ENCODE measurements around the gene GSTM2. TPM values are rescaled to one million over a fixed set of nuclear protein-coding genes. Genes with fewer than 3 reads are reported as not detected.
A peak's percentile ranks its signal among the peaks of the same experiment; 100 is the strongest.

GSTM2 gene
- total RNA-seq, 2 experiments from 2014 or later, result 106 to 107 TPM

GRCh38 chr1:109629372-109630030 is 38.4 kb upstream of the GSTM2 start:
- H3K4me1 ChIP-seq (ENCODE audit: insufficient read depth, low read length), result peaks cover 10% of the 10 kb centered on the region
- Mint-ChIP-seq H3K27ac (no peak overlapping the region), H3K4me3 (no peak overlapping the region), H3K36me3 (ENCODE audit: low read depth) (peaks cover 61% of the 10 kb centered on the region), H3K9me3 (no peaks in the 10 kb centered on the region), H3K27me3 (no peaks in the 10 kb centered on the region), H3K4me1 (ENCODE audit: low read depth) (peaks cover 19% of the 10 kb centered on the region)
- no peak overlapping the region for H3K4me3 ChIP-seq (ENCODE audit: low read length)
- H3K27ac ChIP-seq (ENCODE audit: low read depth in 1 of 2, low read length in 2 of 2), result no peak overlapping the region
- H3K9me3 ChIP-seq (ENCODE audit: control insufficient read depth in 1 of 2, insufficient read depth in 1 of 2, low read length in 2 of 2), result no peaks in the 10 kb centered on the region
- H3K36me3 ChIP-seq (ENCODE audit: insufficient read depth, low read length), result peaks cover 66% of the 10 kb centered on the region
- POLR2A ChIA-PET, result interaction anchor here (1.1 to 2.1 kb wide), 4 partner anchors 10 to 83 kb away, joined by 3 to 7 read pairs (median 6); partner anchors contain the start of gene GNAI3
- no peaks in the 10 kb centered on the region for H3K27me3 ChIP-seq (ENCODE audit: control insufficient read depth in 1 of 2, insufficient read depth in 2 of 2, low read length in 2 of 2)
- peak in 1 of 14 experiments; percentile 8 for DNase-seq
- CTCF ChIA-PET, result interaction anchor here (0.6 to 2.1 kb wide), 4 partner anchors 11 to 83 kb away, joined by 4 to 14 read pairs (median 7); partner anchors contain the start of gene GNAI3
- intact Hi-C loops (cut with DNase I, micrococcal nuclease), result loop anchor here (1.0 to 10.0 kb wide), 4 partner anchors 37 to 415 kb away; partner anchors contain the start of gene SARS1 (in 1 of the 2)
- no peak for TF ChIP-seq CTCF (IDR thresholded peaks at IDR 0.05)
- ATAC-seq (ENCODE audit: poor library complexity), result no peak

GRCh38 chr1:109630081-109630897 is 37.6 kb upstream of the GSTM2 start:
- H3K27ac ChIP-seq (ENCODE audit: low read depth in 1 of 2, low read length in 2 of 2), result no peak overlapping the region
- no peaks in the 10 kb centered on the region for H3K27me3 ChIP-seq (ENCODE audit: control insufficient read depth in 1 of 2, insufficient read depth in 2 of 2, low read length in 2 of 2)
- peaks cover 63% of the 10 kb centered on the region for H3K36me3 ChIP-seq (ENCODE audit: insufficient read depth, low read length)
- H3K4me3 ChIP-seq (ENCODE audit: low read length), result no peak overlapping the region
- Mint-ChIP-seq H3K4me1 (ENCODE audit: low read depth) (peaks cover 21% of the 10 kb centered on the region), H3K27me3 (no peaks in the 10 kb centered on the region), H3K36me3 (ENCODE audit: low read depth) (peaks cover 61% of the 10 kb centered on the region), H3K27ac (no peak overlapping the region), H3K4me3 (no peak overlapping the region), H3K9me3 (no peaks in the 10 kb centered on the region)
- intact Hi-C loops (cut with DNase I, micrococcal nuclease), result loop anchor here (1.0 to 5.0 kb wide), 3 partner anchors 38 to 85 kb away; no protein-coding TSS in a partner anchor
- peaks cover 9% of the 10 kb centered on the region for H3K4me1 ChIP-seq (ENCODE audit: insufficient read depth, low read length)
- peak; percentile 24 for TF ChIP-seq CTCF (IDR thresholded peaks at IDR 0.05)
- ATAC-seq (ENCODE audit: poor library complexity) (no peak), DNase-seq (peak in 11 of 14 experiments; percentile 26 to 69 (median 35))
- CTCF ChIA-PET, result interaction anchor here (0.6 to 1.4 kb wide), 5 partner anchors 10 to 84 kb away, joined by 3 to 14 read pairs (median 4); partner anchors contain the start of gene GNAI3
- H3K9me3 ChIP-seq (ENCODE audit: control insufficient read depth in 1 of 2, insufficient read depth in 1 of 2, low read length in 2 of 2), result no peaks in the 10 kb centered on the region
- POLR2A ChIA-PET, result interaction anchor here (0.5 to 2.1 kb wide), 4 partner anchors 10 to 669 kb away, joined by 3 to 7 read pairs (median 6); partner anchors contain the start of gene GNAI3

GRCh38 chr1:109630898-109631512 is 36.9 kb upstream of the GSTM2 start:
- intact Hi-C loops (cut with DNase I, micrococcal nuclease), result loop anchor here (1.0 to 5.0 kb wide), 3 partner anchors 39 to 86 kb away; no protein-coding TSS in a partner anchor

More at GRCh38 chr1:109630898-109631512, 36.9 kb upstream of the GSTM2 start:
- no peaks in the 10 kb centered on the region for H3K27me3 Mint-ChIP-seq
- ChIA-PET POLR2A (interaction anchor here (1.4 to 1.7 kb wide), 2 partner anchors 9 to 83 kb away, joined by 6 to 7 read pairs; partner anchors contain the start of gene GNAI3), CTCF (interaction anchor here (0.6 to 1.4 kb wide), 4 partner anchors 9 to 85 kb away, joined by 3 to 14 read pairs (median 4); partner anchors contain the start of gene GNAI3)
- H3K36me3 Mint-ChIP-seq (ENCODE audit: low read depth), result peaks cover 58% of the 10 kb centered on the region
- H3K4me1 Mint-ChIP-seq (ENCODE audit: low read depth), result peaks cover 17% of the 10 kb centered on the region
- no peak for ATAC-seq (ENCODE audit: poor library complexity)
- no peak for TF ChIP-seq CTCF (IDR thresholded peaks at IDR 0.05)
- H3K9me3 Mint-ChIP-seq, result no peaks in the 10 kb centered on the region
- no peak for DNase-seq
- H3K9me3 ChIP-seq (ENCODE audit: control insufficient read depth in 1 of 2, insufficient read depth in 1 of 2, low read length in 2 of 2), result no peaks in the 10 kb centered on the region
- no peak overlapping the region for H3K4me3 ChIP-seq (ENCODE audit: low read length)
- H3K27ac ChIP-seq (ENCODE audit: low read depth in 1 of 2, low read length in 2 of 2), result no peak overlapping the region
- H3K27me3 ChIP-seq (ENCODE audit: control insufficient read depth in 1 of 2, insufficient read depth in 2 of 2, low read length in 2 of 2), result no peaks in the 10 kb centered on the region
- H3K4me1 ChIP-seq (ENCODE audit: insufficient read depth, low read length), result peaks cover 9% of the 10 kb centered on the region
- no peak overlapping the region for H3K4me3 Mint-ChIP-seq
- H3K27ac Mint-ChIP-seq, result no peak overlapping the region
- peaks cover 58% of the 10 kb centered on the region for H3K36me3 ChIP-seq (ENCODE audit: insufficient read depth, low read length)

Measured in CD4-positive, alpha-beta T cell (primary cell).